Kidney epithelial cell (primary cell): ENCODE measurements around the gene C18orf32. TPM values are rescaled to one million over a fixed set of nuclear protein-coding genes. Genes with fewer than 3 reads are reported as not detected.

Source experiments
- DNase-seq: peaks from one replicate; pipeline ENCODE4 v3.0.0-alpha.2; 2010; ENCODE audit warnings: low read depth
- H3K27me3 ChIP-seq: 2 replicates; pipeline ENCODE4 v1.6.0; 2011; ENCODE audit warnings: low read length; ENCODE audit not compliant: control insufficient read depth, insufficient read depth
- H3K36me3 ChIP-seq: 2 replicates; pipeline ENCODE4 v1.5.1; 2011; ENCODE audit warnings: low read length; ENCODE audit not compliant: control insufficient read depth, insufficient read depth
- H3K4me3 ChIP-seq: 2 replicates; pipeline ENCODE4 v1.5.1; 2011; ENCODE audit warnings: low read depth, mild to moderate bottlenecking, control low read depth, low read length
- CTCF ChIP-seq: IDR thresholded peaks from 2 replicates; pipeline ENCODE4 v1.5.1; 2011; ENCODE audit warnings: mild to moderate bottlenecking, moderate library complexity, low read length, control low read depth, inconsistent platforms; ENCODE audit not compliant: insufficient read depth, poor library complexity, severe bottlenecking
- total RNA-seq: library from RNA; depleted of rRNA; stranded (reverse); fragments of >200 nt; gene quantifications from 2 replicates; pipeline ENCODE4 v1.2.3, GENCODE V29; 2015

C18orf32 gene
- total RNA-seq, 1 donor from 2014 or later = 44.5 TPM

DNA sequence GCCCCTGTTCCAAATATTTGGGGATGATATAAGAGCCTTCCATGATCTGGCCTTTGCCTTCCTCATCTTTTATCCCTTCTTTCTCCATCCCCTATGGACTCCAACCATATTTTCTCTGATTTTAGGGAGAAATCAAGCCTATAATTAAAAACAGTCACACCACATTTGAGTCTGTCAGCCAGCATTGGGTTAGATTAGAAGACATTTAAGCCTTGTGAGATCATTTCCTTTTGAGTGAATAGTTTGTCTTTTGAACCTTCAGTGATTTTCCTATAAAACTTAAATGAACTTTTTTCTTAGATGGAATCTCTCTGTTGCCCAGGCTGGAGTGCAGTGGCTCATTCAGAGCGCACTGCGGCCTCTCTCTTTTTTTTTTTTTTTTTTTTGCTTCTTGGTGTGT lies 7.6 kb upstream of the C18orf32 start:
- Histone ChIP-seq H3K36me3 (peaks cover 2% of the 10 kb centered on the region), H3K4me3 (no peak overlapping the region), H3K27me3 (no peaks in the 10 kb centered on the region)
- DNase-seq = no peak
- no peak for TF ChIP-seq CTCF

DNA sequence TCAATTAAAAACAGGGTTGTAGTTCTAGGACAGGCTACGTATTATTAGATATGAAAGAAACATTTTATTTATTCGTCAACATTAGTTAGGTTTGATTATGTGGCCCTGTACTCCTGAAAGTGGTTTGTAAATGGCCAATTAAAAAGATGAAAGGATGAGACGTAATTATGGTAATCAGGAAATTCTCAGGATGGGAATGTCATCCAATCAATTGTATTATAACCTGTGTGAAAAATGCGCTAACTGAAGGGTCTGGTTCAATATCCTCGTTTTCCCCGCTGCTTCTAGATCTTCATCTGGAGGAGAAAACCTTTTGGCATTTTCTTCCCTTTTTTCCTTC lies 5.6 kb upstream of the C18orf32 start:
- DNase-seq = no peak
- TF ChIP-seq CTCF = no peak
- no peak overlapping the region for H3K4me3 ChIP-seq
- H3K36me3 ChIP-seq = peaks cover 2% of the 10 kb centered on the region
- H3K27me3 ChIP-seq = no peaks in the 10 kb centered on the region

DNA sequence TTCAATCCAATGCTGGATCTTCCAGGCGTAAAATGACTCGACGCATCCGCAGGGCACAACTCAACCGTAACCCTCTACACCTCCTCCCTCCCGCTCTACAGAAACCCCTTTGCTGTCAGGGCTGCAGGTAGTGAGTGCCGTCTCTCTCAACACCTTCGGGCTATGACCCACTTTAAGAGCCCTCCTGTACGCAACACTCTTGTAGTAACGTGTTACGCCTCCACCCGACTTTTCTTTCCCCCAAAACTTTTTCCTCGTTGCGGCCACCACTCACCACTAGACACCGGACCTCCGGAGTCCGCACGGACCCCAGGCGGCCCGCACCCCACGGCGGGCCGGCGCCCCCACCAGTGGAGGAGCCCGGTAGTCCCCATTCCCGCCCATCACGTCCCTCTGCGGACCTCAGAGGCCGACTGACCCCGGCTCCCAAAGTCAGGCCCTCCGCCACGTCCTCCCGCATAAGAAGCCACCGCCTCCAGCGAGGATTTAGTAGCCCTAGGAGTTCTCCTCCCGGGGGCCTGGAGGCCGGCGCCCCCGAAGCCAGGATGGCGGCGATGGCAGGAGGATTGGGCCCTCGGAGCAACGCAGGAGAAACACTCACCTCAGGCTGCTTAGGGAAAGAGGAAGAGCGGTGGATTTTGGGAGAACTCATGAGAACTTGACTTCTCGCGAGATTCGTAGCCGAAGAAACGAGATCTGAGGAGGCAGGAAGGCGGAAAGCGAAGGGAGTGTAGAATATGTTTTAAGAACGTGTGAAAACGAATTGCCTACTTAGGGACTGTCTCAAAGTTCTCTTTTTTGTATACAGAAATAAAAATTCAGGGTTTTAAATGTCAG lies 5.0 kb upstream of the C18orf32 start, which contains the start of gene RPL17:
Gene RPL17 (minus strand): TSS at position 609 of the 837 bp plus-strand sequence.
- H3K4me3 ChIP-seq = peak within 1 kb of the TSS; percentile 93
- no peak for TF ChIP-seq CTCF

DNA sequence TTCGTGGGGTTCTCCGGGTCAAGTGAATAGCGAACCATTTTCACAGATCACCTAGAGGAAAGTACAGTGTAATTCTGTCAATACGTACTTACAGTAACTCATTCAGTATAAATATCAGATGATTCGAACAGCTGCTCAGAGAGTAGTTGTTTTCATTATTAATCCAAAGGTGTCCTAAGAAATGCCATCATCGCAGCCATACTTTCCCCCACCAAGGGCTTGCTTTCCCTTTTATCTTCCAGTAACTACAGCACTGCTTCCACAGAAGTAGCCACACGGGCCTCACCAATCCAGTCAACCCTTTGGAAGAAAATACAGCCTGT lies 4.5 kb upstream of the C18orf32 start:
- no peak for TF ChIP-seq CTCF
- Histone ChIP-seq H3K4me3 (peak overlapping the region; percentile 93), H3K27me3 (no peaks in the 10 kb centered on the region), H3K36me3 (peaks cover 2% of the 10 kb centered on the region)
- DNase-seq = no peak

More for the DNA sequence above, 5.0 kb upstream of the C18orf32 start, which contains the start of gene RPL17:
- no peaks in the 10 kb centered on the region for H3K27me3 ChIP-seq
- peaks cover 2% of the 10 kb centered on the region for H3K36me3 ChIP-seq
- peak; percentile 95 for DNase-seq

DNA sequence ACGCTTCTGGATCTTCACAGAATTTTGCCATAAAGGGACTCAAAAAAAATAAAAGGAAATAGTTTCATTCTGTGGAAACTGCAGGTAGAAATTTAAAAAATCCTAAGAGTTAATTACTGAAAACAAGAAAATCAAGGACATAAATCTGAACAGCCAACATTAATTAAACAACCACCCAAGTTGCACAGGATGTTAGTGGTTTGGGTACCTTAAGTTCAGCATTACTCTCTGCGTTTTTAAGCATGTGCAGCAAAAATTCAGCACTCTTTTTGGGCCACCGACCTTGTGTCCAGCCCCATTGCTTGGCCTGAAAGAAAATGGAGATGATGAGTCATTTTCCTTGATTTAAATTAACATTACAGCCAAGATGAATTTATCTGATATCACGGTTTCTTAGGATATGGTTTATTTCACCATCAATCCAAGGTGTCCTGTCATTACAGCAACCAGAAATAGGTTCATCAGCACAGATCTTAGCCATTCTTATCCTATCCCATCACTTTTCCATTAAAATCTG lies 3.3 kb upstream of the C18orf32 start:
- no peak for TF ChIP-seq CTCF
- no peak for DNase-seq
- Histone ChIP-seq H3K27me3 (no peaks in the 10 kb centered on the region), H3K4me3 (peak overlapping the region; percentile 20), H3K36me3 (peaks cover 2% of the 10 kb centered on the region)
